BJ (cell line): Measurements from ENCODE around the gene NOG. TPM values are rescaled to one million over a fixed set of nuclear protein-coding genes. Genes with fewer than 3 reads are reported as not detected.

ENCODE experiments used
- CTCF ChIA-PET: fragments of 350-600 bp; formaldehyde crosslinking; extraction: SDS; loops from one replicate; lab custom pipeline; 2021; ENCODE audit warnings: antibody characterized with exemption, inconsistent platforms; lab: Yijun Ruan, JAX
- POLR2A ChIA-PET: fragments of 300-600 bp; sonication (Branson Sonifier 250); formaldehyde crosslinking; extraction: SDS; loops from one replicate; lab custom pipeline; 2021; ENCODE audit warnings: antibody characterized with exemption; lab: Charles Lee
- DNase-seq: peaks from one replicate; pipeline ENCODE4 v3.0.0-alpha.2; 2011; ENCODE audit warnings: low read depth
- H3K27me3 ChIP-seq: 2 replicates; pipeline ENCODE4 v1.6.0; 2011; ENCODE audit warnings: low read length; ENCODE audit not compliant: control insufficient read depth, insufficient read depth
- H3K36me3 ChIP-seq: 2 replicates; pipeline ENCODE4 v1.5.1; 2011; ENCODE audit warnings: low read length; ENCODE audit not compliant: control insufficient read depth, insufficient read depth
- H3K4me3 ChIP-seq: 2 replicates; pipeline ENCODE4 v1.5.1; 2011; ENCODE audit warnings: low read depth, mild to moderate bottlenecking, control low read depth, low read length
- polyA plus RNA-seq: library from polyadenylated mRNA; depleted of rRNA; stranded (reverse); fragments of >200 nt; gene quantifications from 2 replicates; pipeline ENCODE4 v1.2.3, GENCODE V29; 2011
- TF ChIP-seq, protein P1 (sequence below): IDR thresholded peaks from 2 replicates; pipeline ENCODE4 v1.5.1; 2011; ENCODE audit warnings: low read depth, mild to moderate bottlenecking, control low read depth, inconsistent platforms, low read length, moderate library complexity; ENCODE audit not compliant: insufficient read depth

The NOG gene
- polyA plus RNA-seq, 1 experiment = 0.49 TPM

DNA sequence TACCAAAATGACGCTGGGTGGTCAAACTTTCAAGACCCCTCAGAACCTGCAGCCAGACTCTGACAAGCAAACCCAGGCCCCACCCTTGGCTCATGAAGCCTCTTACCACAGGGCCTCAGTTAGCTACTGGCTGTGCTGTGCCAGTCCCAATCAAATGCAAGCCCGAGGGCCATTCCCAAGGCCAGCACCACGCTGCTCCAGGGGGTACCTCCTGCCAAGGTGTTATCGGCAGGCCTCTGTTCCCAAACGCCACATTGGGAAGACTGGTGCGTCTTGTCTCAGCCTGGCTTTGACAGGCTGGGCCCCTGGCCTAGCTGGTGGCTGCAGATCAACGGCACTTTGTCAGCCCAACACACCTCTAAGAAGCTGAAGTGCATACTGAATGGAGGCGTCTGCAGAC is 35.8 kb upstream of the NOG start:
- CTCF ChIA-PET = no interaction called here
- POLR2A ChIA-PET = no interaction called here

DNA sequence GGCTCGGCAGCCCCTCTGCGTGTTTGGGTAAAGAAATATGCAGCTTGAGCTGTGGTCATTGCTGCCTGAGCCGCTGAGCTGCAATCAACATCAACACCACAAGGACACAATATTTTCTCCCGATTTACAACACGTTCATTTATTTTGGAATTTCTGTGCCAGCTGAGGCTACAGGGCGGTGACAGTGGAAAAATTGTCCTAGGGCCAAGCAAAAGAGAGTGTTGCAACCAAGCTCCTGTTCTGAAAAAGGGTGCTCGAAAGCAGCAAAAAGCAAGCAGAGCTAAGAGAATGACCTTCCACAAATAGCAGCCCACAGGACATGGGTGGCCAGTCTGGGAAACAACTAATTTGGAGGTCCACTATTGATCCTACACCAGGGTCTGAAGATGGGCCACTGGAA is 35.4 kb upstream of the NOG start:
- DNase-seq = no peak

More for the DNA sequence above, 35.8 kb upstream of the NOG start:
- no peak for DNase-seq
- TF ChIP-seq, protein P1, sequence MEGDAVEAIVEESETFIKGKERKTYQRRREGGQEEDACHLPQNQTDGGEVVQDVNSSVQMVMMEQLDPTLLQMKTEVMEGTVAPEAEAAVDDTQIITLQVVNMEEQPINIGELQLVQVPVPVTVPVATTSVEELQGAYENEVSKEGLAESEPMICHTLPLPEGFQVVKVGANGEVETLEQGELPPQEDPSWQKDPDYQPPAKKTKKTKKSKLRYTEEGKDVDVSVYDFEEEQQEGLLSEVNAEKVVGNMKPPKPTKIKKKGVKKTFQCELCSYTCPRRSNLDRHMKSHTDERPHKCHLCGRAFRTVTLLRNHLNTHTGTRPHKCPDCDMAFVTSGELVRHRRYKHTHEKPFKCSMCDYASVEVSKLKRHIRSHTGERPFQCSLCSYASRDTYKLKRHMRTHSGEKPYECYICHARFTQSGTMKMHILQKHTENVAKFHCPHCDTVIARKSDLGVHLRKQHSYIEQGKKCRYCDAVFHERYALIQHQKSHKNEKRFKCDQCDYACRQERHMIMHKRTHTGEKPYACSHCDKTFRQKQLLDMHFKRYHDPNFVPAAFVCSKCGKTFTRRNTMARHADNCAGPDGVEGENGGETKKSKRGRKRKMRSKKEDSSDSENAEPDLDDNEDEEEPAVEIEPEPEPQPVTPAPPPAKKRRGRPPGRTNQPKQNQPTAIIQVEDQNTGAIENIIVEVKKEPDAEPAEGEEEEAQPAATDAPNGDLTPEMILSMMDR = no peak
- Histone ChIP-seq H3K4me3 (no peak overlapping the region), H3K27me3 (no peaks in the 10 kb centered on the region), H3K36me3 (no peaks in the 10 kb centered on the region)

DNA sequence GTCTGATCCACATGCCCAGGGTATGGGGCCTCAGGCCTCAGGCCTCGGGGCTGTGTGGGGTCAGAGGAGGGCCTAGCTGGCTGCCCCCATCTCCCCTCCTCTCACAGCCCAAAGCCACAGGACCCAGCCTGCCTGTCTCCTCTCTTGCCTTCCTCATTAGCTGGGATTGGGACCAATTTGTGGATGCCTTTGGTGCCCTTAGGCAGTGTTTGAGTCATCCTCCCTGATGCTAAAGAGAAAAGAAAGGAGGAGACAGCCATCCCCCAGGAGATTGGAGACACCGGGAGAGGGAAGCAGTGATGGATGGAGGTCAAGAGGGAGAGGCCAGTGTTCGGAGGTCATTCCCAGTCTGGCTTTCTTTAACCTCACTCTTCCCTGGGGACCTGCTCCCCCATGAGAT is 23.3 kb upstream of the NOG start:
- Histone ChIP-seq H3K36me3 (no peaks in the 10 kb centered on the region), H3K27me3 (no peaks in the 10 kb centered on the region; the same call in 1 of the 2 replicates), H3K4me3 (no peak overlapping the region)
- CTCF ChIA-PET = interaction anchor here (1.4 kb wide), 1 partner anchor 16 kb away, joined by 4 read pairs; no protein-coding TSS in a partner anchor
- TF ChIP-seq, protein P1 = no peak
- POLR2A ChIA-PET = no interaction called here
- no peak for DNase-seq

More for the DNA sequence above, 35.4 kb upstream of the NOG start:
- TF ChIP-seq, protein P1 = no peak
- no peaks in the 10 kb centered on the region for H3K27me3 ChIP-seq
- H3K4me3 ChIP-seq = no peak overlapping the region
- H3K36me3 ChIP-seq = no peaks in the 10 kb centered on the region
- ChIA-PET CTCF (no interaction called here), POLR2A (no interaction called here)

DNA sequence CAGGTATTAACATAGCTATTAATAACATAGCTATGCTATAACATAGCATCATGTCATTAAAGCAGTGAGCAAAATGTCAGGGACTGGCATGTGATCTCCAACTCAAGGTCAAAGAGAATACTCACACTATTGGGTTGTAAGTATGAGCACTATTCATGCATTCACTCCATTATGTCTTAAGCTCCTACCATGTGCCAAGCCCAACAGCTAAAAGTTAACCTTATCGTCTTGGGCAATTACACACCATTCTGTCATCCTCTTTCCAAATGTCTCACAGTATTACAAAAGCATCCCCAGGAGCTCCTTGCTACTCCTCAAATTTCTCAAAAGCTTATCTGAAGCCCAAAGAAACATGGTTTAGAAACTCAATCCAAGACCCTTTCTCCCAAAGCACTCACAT is 22.0 kb upstream of the NOG start:
- H3K27me3 ChIP-seq = no peaks in the 10 kb centered on the region; the same call in 1 of the 2 replicates
- H3K36me3 ChIP-seq = no peaks in the 10 kb centered on the region
- CTCF ChIA-PET = interaction anchor here (0.7 to 2.1 kb wide), 4 partner anchors 10 to 209 kb away, joined by 3 to 8 read pairs (median 4); partner anchors contain the start of gene NOG
- H3K4me3 ChIP-seq = no peak overlapping the region
- no peak for DNase-seq
- POLR2A ChIA-PET = no interaction called here
- TF ChIP-seq, protein P1 = no peak

DNA sequence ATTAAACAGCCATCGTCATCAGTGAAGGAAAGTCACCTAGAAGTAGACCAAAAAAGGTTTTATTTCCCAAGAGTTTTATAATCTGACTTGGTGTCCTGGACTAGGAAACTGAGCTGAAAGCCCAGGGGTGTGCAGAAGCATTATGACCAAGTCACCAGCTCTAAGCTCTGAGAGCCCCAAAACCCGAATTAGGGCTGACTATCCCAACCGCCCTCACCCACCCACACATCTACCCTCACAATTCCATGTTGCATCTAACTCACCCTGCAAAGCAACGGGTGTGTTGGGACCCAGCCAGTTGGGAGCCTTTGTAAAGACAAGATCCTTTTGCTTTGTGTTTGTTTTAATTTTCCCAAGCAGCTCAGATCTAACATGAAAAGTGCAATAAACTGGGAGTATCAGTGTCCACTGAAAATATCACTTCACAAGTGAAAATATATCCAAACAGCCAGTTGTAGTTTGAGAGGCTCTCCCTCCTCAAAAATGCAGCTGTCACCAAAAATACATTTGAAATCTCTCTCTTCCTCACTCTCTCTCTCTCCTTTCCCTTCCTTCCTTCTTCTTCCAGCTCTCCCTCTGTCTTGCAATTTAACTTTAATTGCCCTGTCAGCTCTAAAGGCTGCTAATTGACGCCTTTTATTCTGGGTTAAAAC is 16.2 kb upstream of the NOG start:
- no peak for DNase-seq
- POLR2A ChIA-PET = no interaction called here
- CTCF ChIA-PET = interaction anchor here (0.8 to 2.4 kb wide), 4 partner anchors 15 to 203 kb away, joined by 3 to 9 read pairs (median 4); no protein-coding TSS in a partner anchor
- Histone ChIP-seq H3K4me3 (no peak overlapping the region), H3K27me3 (peaks cover 7% of the 10 kb centered on the region), H3K36me3 (no peaks in the 10 kb centered on the region)
- TF ChIP-seq, protein P1 = no peak
